T1000 (cell line): ENCODE results near the gene TRIOBP.

Experiments
- DNase-seq: peaks from one replicate; lab custom pipeline; 2025; ENCODE audit warnings: mixed read lengths; lab: John Stamatoyannopoulos, UW

TRIOBP gene

GRCh38 chr22:37804881-37805809 is 108.3 kb downstream of the TRIOBP start:
- DNase-seq: peak; percentile 76

DNA sequence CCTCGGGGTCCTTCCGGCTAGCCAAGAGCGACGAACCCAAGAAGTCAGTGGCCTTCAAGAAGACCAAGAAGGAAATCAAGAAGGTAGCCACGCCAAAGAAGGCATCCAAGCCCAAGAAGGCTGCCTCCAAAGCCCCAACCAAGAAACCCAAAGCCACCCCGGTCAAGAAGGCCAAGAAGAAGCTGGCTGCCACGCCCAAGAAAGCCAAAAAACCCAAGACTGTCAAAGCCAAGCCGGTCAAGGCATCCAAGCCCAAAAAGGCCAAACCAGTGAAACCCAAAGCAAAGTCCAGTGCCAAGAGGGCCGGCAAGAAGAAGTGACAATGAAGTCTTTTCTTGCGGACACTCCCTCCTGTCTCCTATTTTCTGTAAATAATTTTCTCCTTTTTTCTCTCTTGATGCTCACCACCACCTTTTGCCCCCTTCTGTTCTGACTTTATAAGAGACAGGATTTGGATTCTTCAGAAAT is 109.0 kb downstream of the TRIOBP start:
- no peak for DNase-seq

- no peak for DNase-seq
These were observed 109.8 kb downstream of the TRIOBP start for GRCh38 chr22:37806409-37807333.

- peak; percentile 90 for DNase-seq
These were observed 110.8 kb downstream of the TRIOBP start, which contains the start of gene GCAT for GRCh38 chr22:37807410-37808293. Gene GCAT, plus strand, starts transcription at chr22:37807934. Its CDS starts 34 bp downstream, at chr22:37807968.

- no peak for DNase-seq
These were observed 111.4 kb downstream of the TRIOBP start for GRCh38 chr22:37808294-37808657.

DNA sequence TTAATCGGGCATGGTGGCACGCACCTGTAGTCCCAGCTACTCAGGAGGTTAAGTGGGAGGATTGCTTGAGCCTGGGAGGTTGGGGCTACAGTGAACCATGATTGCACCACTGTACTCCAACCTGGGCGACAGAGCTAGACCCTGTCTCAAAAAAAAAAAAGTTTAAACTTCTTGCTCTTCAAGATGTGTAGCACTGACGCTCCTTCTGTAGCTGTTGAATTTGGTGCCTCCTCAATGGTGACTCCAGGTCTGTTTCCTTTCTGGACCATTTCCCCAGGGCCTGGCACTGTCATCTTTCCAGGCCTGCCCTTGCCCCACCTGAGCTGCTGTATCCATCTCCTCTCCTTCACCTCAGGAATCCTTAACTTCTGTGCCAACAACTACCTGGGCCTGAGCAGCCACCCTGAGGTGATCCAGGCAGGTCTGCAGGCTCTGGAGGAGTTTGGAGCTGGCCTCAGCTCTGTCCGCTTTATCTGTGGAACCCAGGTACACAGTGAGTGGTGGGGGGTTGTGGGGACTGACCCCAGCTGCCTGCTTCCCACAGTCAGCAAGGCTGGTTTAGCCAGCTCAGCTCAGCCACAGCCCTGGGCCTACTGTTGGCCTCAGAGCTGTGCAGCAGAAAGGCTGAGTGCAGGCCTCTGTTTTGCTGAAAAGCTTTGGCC is 113.0 kb downstream of the TRIOBP start:
- no peak for DNase-seq

GRCh38 chr22:37811867-37812266 is 115.0 kb downstream of the TRIOBP start:
- no peak for DNase-seq

DNA sequence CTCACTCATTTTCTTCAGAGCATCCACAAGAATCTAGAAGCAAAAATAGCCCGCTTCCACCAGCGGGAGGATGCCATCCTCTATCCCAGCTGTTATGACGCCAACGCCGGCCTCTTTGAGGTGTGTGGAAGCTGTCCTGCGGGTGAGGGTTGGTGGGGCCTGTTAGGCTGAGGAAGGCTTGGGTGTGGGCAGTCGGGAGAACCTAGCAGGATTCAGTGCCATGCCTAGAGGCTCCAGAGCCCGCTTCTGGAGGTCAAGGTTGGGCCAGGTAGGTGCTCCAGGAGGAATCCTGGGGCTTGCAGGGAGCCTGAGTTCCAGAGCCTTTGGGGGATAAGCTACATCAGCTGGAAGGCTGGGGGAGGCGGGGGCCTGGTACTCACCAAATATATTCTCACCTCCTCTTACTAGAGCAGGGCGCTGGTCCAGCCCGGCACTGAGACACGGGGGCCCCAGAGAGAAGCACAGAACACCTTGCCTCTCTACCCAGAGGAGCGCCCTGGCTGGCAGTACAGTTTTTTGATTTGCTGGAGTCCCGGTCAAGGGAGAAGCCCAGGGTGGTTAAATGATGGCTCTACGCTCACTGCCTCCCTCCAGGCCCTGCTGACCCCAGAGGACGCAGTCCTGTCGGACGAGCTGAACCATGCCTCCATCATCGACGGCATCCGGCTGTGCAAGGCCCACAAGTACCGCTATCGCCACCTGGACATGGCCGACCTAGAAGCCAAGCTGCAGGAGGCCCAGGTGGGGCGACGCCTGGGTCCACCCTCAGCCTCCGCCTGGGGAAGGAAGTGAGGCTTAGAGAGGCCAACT is 116.2 kb downstream of the TRIOBP start:
- no peak for DNase-seq

- DNase-seq: no peak
These were observed 118.7 kb downstream of the TRIOBP start for GRCh38 chr22:37815593-37815992.

GRCh38 chr22:37816543-37817180 is 119.8 kb downstream of the TRIOBP start:
- DNase-seq: no peak

DNA sequence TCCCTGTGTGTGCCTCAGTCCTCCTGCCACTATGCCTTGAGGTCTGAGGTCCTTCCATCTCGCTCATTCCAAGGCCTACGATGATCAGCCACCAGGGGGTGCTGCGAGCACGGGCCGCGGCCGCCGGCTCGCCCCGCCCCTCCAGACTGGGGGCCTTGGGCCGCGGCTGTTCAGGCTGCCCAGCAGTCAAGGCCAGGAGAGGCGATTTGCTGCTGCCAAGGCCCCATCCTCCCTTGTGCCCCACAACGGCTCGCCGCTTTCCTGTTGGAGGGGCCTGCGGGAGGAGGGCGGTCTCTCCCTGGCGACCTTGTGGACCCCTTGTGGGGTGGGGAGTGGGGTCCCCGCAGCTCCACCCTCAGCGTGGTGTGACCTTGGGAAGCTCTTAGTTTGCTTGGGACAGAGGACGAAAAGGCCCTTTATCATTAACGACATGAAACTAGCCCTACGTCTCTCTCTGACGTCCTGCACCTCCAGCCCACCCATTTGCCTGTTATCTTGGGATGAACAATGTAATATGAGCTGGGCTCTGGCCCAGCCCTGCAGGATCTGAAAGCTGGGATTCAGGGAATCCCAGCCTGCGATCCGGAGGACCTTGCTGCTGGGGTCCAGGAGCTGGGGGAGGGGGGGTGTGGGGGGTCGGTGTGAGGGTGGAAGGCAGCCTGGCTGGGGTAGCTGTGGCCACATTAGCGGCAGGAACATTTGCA is 121.0 kb downstream of the TRIOBP start:
- peak; percentile 69 for DNase-seq

DNA sequence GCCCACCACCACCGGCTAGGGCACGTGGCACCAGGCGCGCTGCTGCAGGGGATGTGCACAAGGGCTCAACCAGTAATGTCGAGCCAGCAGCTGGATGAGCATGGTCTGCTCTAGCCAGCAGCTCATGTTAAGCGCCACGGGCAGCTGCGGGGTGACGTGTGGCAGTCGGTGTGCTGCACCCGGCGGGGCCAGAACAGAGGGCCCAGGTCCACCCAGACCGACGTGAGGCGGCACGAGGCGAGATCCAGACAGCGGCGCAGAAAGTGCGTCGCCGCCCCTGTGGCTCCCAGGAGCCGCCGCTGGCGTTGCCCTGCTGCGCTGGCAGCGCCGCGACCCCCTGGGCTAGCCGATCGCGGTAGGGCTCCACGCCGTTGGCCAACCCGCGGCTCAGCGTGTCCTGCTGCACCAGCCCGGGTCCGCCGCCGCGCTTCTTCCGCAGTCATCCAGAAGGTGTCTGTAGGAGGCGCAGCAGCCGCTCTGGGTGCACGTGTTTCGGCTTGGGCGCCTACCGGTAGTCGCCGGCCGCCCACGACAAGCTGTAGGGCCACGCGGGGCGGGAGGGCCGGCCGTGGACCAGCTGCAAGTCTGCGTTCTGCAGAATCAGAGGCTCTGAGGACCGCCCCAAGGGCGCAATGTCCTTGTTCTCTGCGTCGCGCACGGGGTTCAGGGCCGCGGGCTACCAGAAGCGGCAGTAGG is 121.7 kb downstream of the TRIOBP start:
- no peak for DNase-seq

GRCh38 chr22:37819105-37819433 is 122.2 kb downstream of the TRIOBP start:
- no peak for DNase-seq

- DNase-seq: no peak
These were observed 123.5 kb downstream of the TRIOBP start for GRCh38 chr22:37820350-37820749.

DNA sequence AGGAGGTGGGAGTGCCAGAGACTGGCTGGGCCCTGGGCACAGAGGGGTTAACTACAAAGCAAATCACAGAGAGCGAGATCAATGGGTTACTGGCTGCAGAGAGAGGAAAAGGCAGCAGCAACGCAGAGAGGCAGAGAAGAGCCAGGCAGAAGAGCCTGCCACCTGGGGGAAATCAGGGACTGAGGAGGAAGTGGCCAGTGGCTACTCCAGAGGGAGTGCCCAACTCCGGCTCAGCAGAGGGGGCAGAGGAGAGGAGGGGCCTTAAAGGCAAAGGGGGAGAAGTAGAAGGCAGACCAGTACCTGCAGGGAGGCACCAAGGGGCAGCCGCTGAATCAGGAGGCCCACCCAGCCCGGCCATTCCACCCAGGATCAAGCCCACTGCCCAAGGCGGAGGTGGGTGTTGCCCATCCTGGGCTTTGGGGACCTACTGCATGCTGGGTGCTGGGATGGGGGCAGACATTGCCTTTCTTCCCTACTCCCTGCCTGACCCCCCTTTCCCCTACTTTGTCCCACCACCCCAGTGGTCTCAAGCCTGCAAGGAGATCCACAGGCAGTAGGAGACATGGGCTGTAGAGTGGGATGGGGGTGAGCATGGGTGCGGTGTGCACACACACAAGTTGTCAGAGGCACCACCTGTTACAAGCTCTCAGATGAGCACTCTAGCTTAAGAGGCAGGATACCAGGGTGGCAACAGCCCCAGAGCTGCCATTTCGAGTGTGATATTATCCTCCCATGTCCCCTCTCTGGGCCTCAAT is 125.4 kb downstream of the TRIOBP start:
- DNase-seq: no peak

DNA sequence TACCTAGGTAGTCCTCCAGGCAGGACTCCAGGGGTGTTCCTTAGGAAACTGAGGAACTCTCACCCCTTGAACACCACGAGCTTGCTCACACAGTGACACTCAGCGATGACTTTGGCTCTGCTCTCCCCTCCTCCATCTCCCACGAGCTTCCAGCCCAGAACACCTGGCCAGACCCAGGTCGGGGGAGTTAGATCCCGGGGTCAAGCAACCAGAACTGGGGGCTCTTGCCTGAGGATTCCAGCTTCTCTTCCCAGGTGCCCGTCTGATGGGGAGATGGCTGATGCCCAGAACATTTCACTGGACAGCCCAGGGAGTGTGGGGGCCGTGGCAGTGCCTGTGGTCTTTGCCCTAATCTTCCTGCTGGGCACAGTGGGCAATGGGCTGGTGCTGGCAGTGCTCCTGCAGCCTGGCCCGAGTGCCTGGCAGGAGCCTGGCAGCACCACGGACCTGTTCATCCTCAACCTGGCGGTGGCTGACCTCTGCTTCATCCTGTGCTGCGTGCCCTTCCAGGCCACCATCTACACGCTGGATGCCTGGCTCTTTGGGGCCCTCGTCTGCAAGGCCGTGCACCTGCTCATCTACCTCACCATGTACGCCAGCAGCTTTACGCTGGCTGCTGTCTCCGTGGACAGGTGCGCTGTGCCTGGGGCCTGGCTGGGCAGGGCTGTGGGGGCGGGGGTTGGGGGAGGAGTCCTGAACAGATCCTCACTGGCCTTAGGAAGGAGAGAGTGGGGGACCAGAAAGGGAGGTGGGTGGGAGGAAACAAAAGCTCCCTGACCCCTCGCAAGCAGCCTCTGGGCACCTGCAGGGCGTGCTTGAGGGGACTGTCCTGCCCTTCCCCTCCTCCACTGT is 126.5 kb downstream of the TRIOBP start, which contains the start of gene GALR3:
Gene GALR3 (plus strand): TSS at position 249 of the 852 bp plus-strand sequence. CDS start 25 bp downstream, at position 274.
- DNase-seq: no peak
